Measurements from ENCODE around the gene MAMLD1.

MAMLD1 gene

GRCh38 chrX:150408007-150408406, 44.9 kb downstream of the MAMLD1 start:
- DNase-seq = no peak

- DNase-seq = no peak
Observed at GRCh38 chrX:150408561-150408960, 45.4 kb downstream of the MAMLD1 start.

GRCh38 chrX:150409486-150409885, 46.4 kb downstream of the MAMLD1 start:
- DNase-seq = no peak

GRCh38 chrX:150409964-150410363, 46.8 kb downstream of the MAMLD1 start:
- no peak for DNase-seq

GRCh38 chrX:150410513-150410912, 47.4 kb downstream of the MAMLD1 start:
- DNase-seq = no peak

GRCh38 chrX:150411656-150412055, 48.5 kb downstream of the MAMLD1 start:
- no peak for DNase-seq

GRCh38 chrX:150414228-150414627, 51.1 kb downstream of the MAMLD1 start:
- DNase-seq = no peak

GRCh38 chrX:150416469-150416868, 53.4 kb downstream of the MAMLD1 start:
- no peak for DNase-seq

GRCh38 chrX:150421816-150422215, 58.7 kb downstream of the MAMLD1 start:
- no peak for DNase-seq

GRCh38 chrX:150429594-150429993, 66.5 kb downstream of the MAMLD1 start:
- no peak for DNase-seq

GRCh38 chrX:150436195-150436594, 73.1 kb downstream of the MAMLD1 start:
- no peak for DNase-seq

GRCh38 chrX:150438165-150438564, 75.0 kb downstream of the MAMLD1 start:
- no peak for DNase-seq

GRCh38 chrX:150446151-150446550, 83.0 kb downstream of the MAMLD1 start:
- DNase-seq = no peak

- DNase-seq = no peak
Observed at GRCh38 chrX:150446995-150447394, 83.9 kb downstream of the MAMLD1 start.

GRCh38 chrX:150449313-150449712, 86.2 kb downstream of the MAMLD1 start:
- no peak for DNase-seq

GRCh38 chrX:150450519-150451177, 87.5 kb downstream of the MAMLD1 start:
- no peak for DNase-seq

GRCh38 chrX:150451953-150452352, 88.8 kb downstream of the MAMLD1 start:
- no peak for DNase-seq

GRCh38 chrX:150454083-150454482, 91.0 kb downstream of the MAMLD1 start:
- no peak for DNase-seq

GRCh38 chrX:150454508-150455214, 91.5 kb downstream of the MAMLD1 start:
- DNase-seq = no peak

- DNase-seq = no peak
Observed at GRCh38 chrX:150455215-150455608, 92.1 kb downstream of the MAMLD1 start.

GRCh38 chrX:150456466-150456865, 93.3 kb downstream of the MAMLD1 start:
- no peak for DNase-seq

- no peak for DNase-seq
Observed at GRCh38 chrX:150456941-150457340, 93.8 kb downstream of the MAMLD1 start.

- DNase-seq = no peak
Observed at GRCh38 chrX:150459196-150459595, 96.1 kb downstream of the MAMLD1 start.

- no peak for DNase-seq
Observed at GRCh38 chrX:150460063-150460462, 96.9 kb downstream of the MAMLD1 start.

- no peak for DNase-seq
Observed at GRCh38 chrX:150460781-150461180, 97.7 kb downstream of the MAMLD1 start.
